Keratinocyte (primary cell): ENCODE measurements around the gene GSKIP. TPM values are rescaled to one million over a fixed set of nuclear protein-coding genes. Genes with fewer than 3 reads are reported as not detected.

Experiments
- DNase-seq: peaks from one replicate; pipeline ENCODE4 v3.0.0-alpha.2; 2011; ENCODE audit warnings: low read depth, missing footprints, low spot score
- FAIRE-seq: peaks from 2 replicates; lab custom pipeline; 2011; peaks lifted over from hg19 to GRCh38; lab: Jason Lieb, UNC
- H2AFZ ChIP-seq: 2 replicates; pipeline ENCODE4 v1.6.0; 2012; ENCODE audit warnings: low read length, control low read depth, inconsistent platforms; ENCODE audit not compliant: control insufficient read depth
- H3K27ac ChIP-seq: 2 replicates; pipeline ENCODE4 v1.5.1; 2011; ENCODE audit warnings: low read length; ENCODE audit not compliant: control insufficient read depth, insufficient read depth
- H3K27me3 ChIP-seq: 3 replicates; pipeline ENCODE4 v1.6.0; 2011; ENCODE audit warnings: low read length; ENCODE audit not compliant: control insufficient read depth, insufficient read depth; ENCODE audit errors: extremely low read depth
- H3K36me3 ChIP-seq, 2 experiments: 2 replicates in 1 of 2; 3 replicates in 1 of 2; pipeline ENCODE4 v1.5.1; 2011; ENCODE audit warnings: low read length in 2 of 2, mild to moderate bottlenecking in 1 of 2; ENCODE audit not compliant: control insufficient read depth in 2 of 2, insufficient read depth in 2 of 2; ENCODE audit errors: extremely low read depth in 1 of 2
- H3K4me1 ChIP-seq: 3 replicates; pipeline ENCODE4 v1.5.1; 2011; ENCODE audit warnings: low read length; ENCODE audit not compliant: control insufficient read depth, insufficient read depth; ENCODE audit errors: extremely low read depth
- H3K4me2 ChIP-seq: 3 replicates; pipeline ENCODE4 v1.6.0; 2011; ENCODE audit warnings: low read depth, low read length; ENCODE audit not compliant: control insufficient read depth, insufficient read depth; ENCODE audit errors: extremely low read depth
- H3K4me3 ChIP-seq, 3 experiments: fragments of 200-600 bp in 1 of 3; sonication (generic) in 1 of 3; 2 replicates in 2 of 3; 3 replicates in 1 of 3; pipeline ENCODE4 v1.5.1; 2011 to 2016; ENCODE audit warnings: low read length in 3 of 3, mild to moderate bottlenecking in 3 of 3, control low read depth in 2 of 3, inconsistent platforms in 1 of 3, low read depth in 1 of 3, mixed read lengths in 1 of 3, mixed run types in 1 of 3, moderate library complexity in 1 of 3; ENCODE audit not compliant: control insufficient read depth in 2 of 3, insufficient read depth in 2 of 3; ENCODE audit errors: extremely low read depth in 1 of 3
- H3K79me2 ChIP-seq: 2 replicates; pipeline ENCODE4 v1.6.0; 2012; ENCODE audit warnings: low read length; ENCODE audit not compliant: control insufficient read depth, insufficient read depth
- H3K9ac ChIP-seq: 3 replicates; pipeline ENCODE4 v1.6.0; 2011; ENCODE audit warnings: low read length; ENCODE audit not compliant: control insufficient read depth, insufficient read depth; ENCODE audit errors: extremely low read depth
- H3K9me1 ChIP-seq: 3 replicates; pipeline ENCODE4 v1.6.0; 2011; ENCODE audit warnings: low read length; ENCODE audit not compliant: control insufficient read depth, insufficient read depth; ENCODE audit errors: extremely low read depth
- H3K9me3 ChIP-seq: 2 replicates; pipeline ENCODE4 v1.5.1; 2012; ENCODE audit warnings: low read depth, low read length; ENCODE audit not compliant: control insufficient read depth
- H4K20me1 ChIP-seq: 3 replicates; pipeline ENCODE4 v1.6.0; 2011; ENCODE audit warnings: low read length; ENCODE audit not compliant: control insufficient read depth, insufficient read depth; ENCODE audit errors: extremely low read depth
- EZH2 ChIP-seq: IDR thresholded peaks from one replicate; pipeline ENCODE4 v1.6.1; 2012; ENCODE audit warnings: inconsistent platforms, mild to moderate bottlenecking, low read length, moderate library complexity
- dilution Hi-C: fragments of 300-500 bp; cut with MboI; formaldehyde crosslinking; loops from one replicate; pipeline ENCODE4 v1.7.0; 2020; ENCODE audit warnings: low sequenced_read_pairs; ENCODE audit not compliant: extremely low pct_ligation_motif_present
- polyA plus RNA-seq, 5 experiments: library from polyadenylated mRNA; depleted of rRNA in 3 of 5; stranded (reverse) in 3 of 5; stranded (forward) in 1 of 5; unstranded in 1 of 5; fragments of >200 nt; gene quantifications; 1 replicate in 1 of 5; 2 replicates in 3 of 5; 3 replicates in 1 of 5; pipeline versions ENCODE4 v1.2.1 to v1.2.3, GENCODE V29; 2011 to 2012; ENCODE audit warnings: missing spikeins in 2 of 5, low read depth in 1 of 5, low replicate concordance in 1 of 5
- TF ChIP-seq, protein P1 (sequence below), 3 experiments: IDR thresholded peaks in 1 of 3; conservative IDR thresholded peaks in 1 of 3; optimal IDR thresholded peaks in 1 of 3; 2 replicates in 2 of 3; 3 replicates in 1 of 3; pipeline versions ENCODE3 to v1.5.1; 2011; ENCODE audit warnings: low read length in 3 of 3, mild to moderate bottlenecking in 3 of 3, moderate library complexity in 2 of 3, control low read depth in 1 of 3, inconsistent platforms in 1 of 3; ENCODE audit not compliant: insufficient read depth in 2 of 3; ENCODE audit errors: extremely low read depth in 1 of 3

Gene GSKIP
- polyA plus RNA-seq, 1 donor (not counting 4 experiments of a cell fraction or from before 2014, with no cell fraction given): 51.1 TPM

DNA sequence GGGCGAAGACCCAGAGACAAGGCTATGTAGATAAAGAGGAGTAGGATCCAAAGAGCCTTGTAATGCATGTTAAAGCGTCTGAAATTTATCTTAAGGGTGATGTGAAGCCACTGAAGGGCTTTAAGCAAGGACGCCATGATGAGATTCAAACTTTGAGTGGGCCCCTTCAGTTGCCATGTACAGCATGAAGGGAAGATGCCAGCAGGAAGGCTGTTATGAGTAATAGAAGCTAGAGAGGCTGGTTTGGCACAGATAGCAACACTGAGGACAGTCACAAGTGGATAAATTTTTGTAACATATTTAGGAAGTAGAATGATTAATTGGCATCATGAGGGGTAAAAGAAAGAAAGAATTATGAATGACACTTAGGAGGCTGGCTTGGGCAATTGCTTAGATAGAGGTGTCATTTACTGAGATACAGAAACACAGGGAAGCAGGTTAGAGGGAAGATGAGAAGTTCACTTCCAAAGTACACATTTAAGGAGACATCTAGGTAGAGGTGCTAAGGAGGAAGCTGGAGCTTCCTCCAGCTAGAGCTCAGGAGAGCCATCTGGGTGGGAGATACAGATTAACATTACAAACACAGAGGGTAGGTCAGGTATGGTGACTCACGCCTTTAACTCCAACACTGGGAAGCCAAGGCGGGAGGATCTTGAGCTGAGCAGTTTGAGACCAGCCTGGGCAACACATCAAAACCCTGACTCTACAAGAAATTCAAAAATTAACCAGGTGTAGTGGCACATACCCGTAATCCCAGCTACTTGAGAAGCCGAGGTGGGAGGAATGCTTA lies 13.8 kb upstream of the GSKIP start:
- dilution Hi-C loops: no loop called here

DNA sequence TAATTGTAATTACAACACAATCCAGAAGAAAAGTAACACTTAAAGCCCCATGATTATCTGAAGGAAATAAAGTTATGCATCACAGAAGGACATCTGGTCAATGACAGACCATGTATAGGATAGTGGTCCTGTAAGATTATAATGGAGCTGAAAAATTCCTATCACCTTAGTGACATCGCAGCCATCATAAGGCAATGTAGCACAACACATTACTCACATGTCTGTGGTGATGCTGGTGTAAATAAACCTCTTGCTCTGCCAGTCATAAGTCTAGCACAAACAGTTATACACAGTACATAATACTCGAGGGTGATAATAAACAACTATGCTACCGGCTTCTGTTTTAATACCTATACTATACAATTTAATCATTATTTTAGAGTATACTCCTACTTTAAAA lies 11.3 kb upstream of the GSKIP start:
- dilution Hi-C loops: no loop called here
- no peaks in the 10 kb centered on the region for H3K9me3 ChIP-seq
- TF ChIP-seq, protein P1, sequence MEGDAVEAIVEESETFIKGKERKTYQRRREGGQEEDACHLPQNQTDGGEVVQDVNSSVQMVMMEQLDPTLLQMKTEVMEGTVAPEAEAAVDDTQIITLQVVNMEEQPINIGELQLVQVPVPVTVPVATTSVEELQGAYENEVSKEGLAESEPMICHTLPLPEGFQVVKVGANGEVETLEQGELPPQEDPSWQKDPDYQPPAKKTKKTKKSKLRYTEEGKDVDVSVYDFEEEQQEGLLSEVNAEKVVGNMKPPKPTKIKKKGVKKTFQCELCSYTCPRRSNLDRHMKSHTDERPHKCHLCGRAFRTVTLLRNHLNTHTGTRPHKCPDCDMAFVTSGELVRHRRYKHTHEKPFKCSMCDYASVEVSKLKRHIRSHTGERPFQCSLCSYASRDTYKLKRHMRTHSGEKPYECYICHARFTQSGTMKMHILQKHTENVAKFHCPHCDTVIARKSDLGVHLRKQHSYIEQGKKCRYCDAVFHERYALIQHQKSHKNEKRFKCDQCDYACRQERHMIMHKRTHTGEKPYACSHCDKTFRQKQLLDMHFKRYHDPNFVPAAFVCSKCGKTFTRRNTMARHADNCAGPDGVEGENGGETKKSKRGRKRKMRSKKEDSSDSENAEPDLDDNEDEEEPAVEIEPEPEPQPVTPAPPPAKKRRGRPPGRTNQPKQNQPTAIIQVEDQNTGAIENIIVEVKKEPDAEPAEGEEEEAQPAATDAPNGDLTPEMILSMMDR (optimal IDR thresholded peaks at IDR 0.05 in 1 of 3, IDR thresholded peaks at IDR 0.05 in 1 of 3, conservative IDR thresholded peaks at IDR 0.05 in 1 of 3; ENCODE audit: extremely low read depth in 1 of 3, insufficient read depth in 2 of 3, low read length in 3 of 3): no peak
- TF ChIP-seq EZH2: no peak
- H3K27me3 ChIP-seq: no peaks in the 10 kb centered on the region
- H3K4me1 ChIP-seq: peaks cover 2% of the 10 kb centered on the region
- no peak overlapping the region for H3K4me2 ChIP-seq
- no peak overlapping the region for H2AFZ ChIP-seq
- H3K4me3 ChIP-seq: no peak overlapping the region
- H3K9ac ChIP-seq: no peak overlapping the region
- no peaks in the 10 kb centered on the region for H3K9me1 ChIP-seq
- FAIRE-seq (no peak), DNase-seq (no peak)
- H3K79me2 ChIP-seq: peaks cover 5% of the 10 kb centered on the region
- H3K27ac ChIP-seq: no peak overlapping the region
- no peaks in the 10 kb centered on the region for H3K36me3 ChIP-seq
- H4K20me1 ChIP-seq: no peaks in the 10 kb centered on the region

More for the DNA sequence above, 13.8 kb upstream of the GSKIP start:
- Histone ChIP-seq H3K4me3 (no peak overlapping the region), H3K9me3 (no peaks in the 10 kb centered on the region), H3K27ac (no peak overlapping the region), H4K20me1 (no peaks in the 10 kb centered on the region), H3K9ac (no peak overlapping the region), H3K4me1 (peaks cover 2% of the 10 kb centered on the region), H3K79me2 (peaks cover 5% of the 10 kb centered on the region), H3K36me3 (no peaks in the 10 kb centered on the region), H3K27me3 (no peaks in the 10 kb centered on the region), H2AFZ (no peak overlapping the region), H3K4me2 (no peak overlapping the region), H3K9me1 (no peaks in the 10 kb centered on the region)
- no peak for TF ChIP-seq EZH2
- TF ChIP-seq, protein P1 (optimal IDR thresholded peaks at IDR 0.05 in 1 of 3, IDR thresholded peaks at IDR 0.05 in 1 of 3, conservative IDR thresholded peaks at IDR 0.05 in 1 of 3; ENCODE audit: extremely low read depth in 1 of 3, insufficient read depth in 2 of 3, low read length in 3 of 3): no peak
- DNase-seq (no peak), FAIRE-seq (no peak)
